GM23338 (cell line): ENCODE data around the gene CABLES2. TPM values are rescaled to one million over a fixed set of nuclear protein-coding genes. Genes with fewer than 3 reads are reported as not detected.

Source experiments
- ATAC-seq: fragments of 200-7000 bp; cut with Tn5 transposase; 3 replicates; pipeline ENCODE4 v1.9.1; 2020
- DNase-seq: peaks from one replicate; pipeline ENCODE4 v3.0.0-alpha.2; 2015; ENCODE audit warnings: low spot score
- H2AFZ ChIP-seq: fragments of 200-600 bp; sonication (generic); 2 replicates; pipeline ENCODE4 v1.8.0; 2016; ENCODE audit warnings: antibody characterized with exemption, mild to moderate bottlenecking, moderate library complexity
- H3F3A ChIP-seq: fragments of 200-600 bp; sonication (generic); replicated peaks from 2 replicates; pipeline ENCODE4 v1.8.0; 2017; ENCODE audit warnings: antibody characterized with exemption, mixed run types, low read depth
- H3K27ac ChIP-seq: fragments of 200-600 bp; sonication (generic); 2 replicates; pipeline ENCODE4 v1.6.1; 2016; ENCODE audit warnings: low read depth
- H3K27me3 ChIP-seq: fragments of 200-600 bp; sonication (generic); 2 replicates; pipeline ENCODE4 v1.8.0; 2016; ENCODE audit warnings: mild to moderate bottlenecking, mixed run types, moderate library complexity; ENCODE audit not compliant: insufficient read depth
- H3K36me3 ChIP-seq: fragments of 200-600 bp; sonication (generic); 2 replicates; pipeline ENCODE4 v1.8.0; 2016; ENCODE audit warnings: mild to moderate bottlenecking; ENCODE audit not compliant: insufficient read depth
- H3K4me1 ChIP-seq: fragments of 200-600 bp; sonication (generic); 2 replicates; pipeline ENCODE4 v1.8.0; 2016; ENCODE audit warnings: mild to moderate bottlenecking, moderate library complexity; ENCODE audit not compliant: insufficient read depth
- H3K4me2 ChIP-seq: fragments of 200-600 bp; sonication (generic); 2 replicates; pipeline ENCODE4 v1.7.1; 2017; ENCODE audit warnings: mixed run types
- H3K4me3 ChIP-seq: fragments of 200-600 bp; sonication (generic); 2 replicates; pipeline ENCODE4 v1.6.1; 2016; ENCODE audit warnings: mixed run types
- H3K79me2 ChIP-seq: fragments of 200-600 bp; sonication (generic); replicated peaks from 2 replicates; pipeline ENCODE4 v1.8.0; 2017; ENCODE audit warnings: mild to moderate bottlenecking; ENCODE audit not compliant: insufficient read depth
- H3K9me2 ChIP-seq: fragments of 200-600 bp; sonication (generic); 2 replicates; pipeline ENCODE4 v1.8.0; 2017; ENCODE audit not compliant: insufficient read depth
- H4K20me1 ChIP-seq: fragments of 200-600 bp; sonication (generic); replicated peaks from 2 replicates; pipeline ENCODE4 v1.8.0; 2017; ENCODE audit warnings: mild to moderate bottlenecking; ENCODE audit not compliant: insufficient read depth
- H3K27ac Mint-ChIP-seq: 2 replicates; pipeline ENCODE4 v1.8.0; 2020; ENCODE audit warnings: inconsistent platforms, mild to moderate bottlenecking, moderate library complexity, mixed read lengths
- H3K27me3 Mint-ChIP-seq: 3 replicates; pipeline ENCODE4 v1.8.0; 2022; ENCODE audit warnings: low read depth, mild to moderate bottlenecking, moderate library complexity, mixed read lengths, inconsistent platforms; ENCODE audit not compliant: insufficient read depth, poor library complexity
- H3K36me3 Mint-ChIP-seq: 3 replicates; pipeline ENCODE4 v1.8.0; 2021; ENCODE audit warnings: low read depth, mild to moderate bottlenecking, inconsistent platforms, moderate library complexity, mixed read lengths
- H3K4me1 Mint-ChIP-seq: 3 replicates; pipeline ENCODE4 v1.8.0; 2020; ENCODE audit warnings: mild to moderate bottlenecking, inconsistent platforms, mixed read lengths
- H3K4me3 Mint-ChIP-seq: 3 replicates; pipeline ENCODE4 v1.8.0; 2021; ENCODE audit warnings: moderate library complexity, mild to moderate bottlenecking, inconsistent platforms, mixed read lengths
- H3K9me3 Mint-ChIP-seq: 3 replicates; pipeline ENCODE4 v1.8.0; 2020; ENCODE audit warnings: moderate library complexity, mild to moderate bottlenecking, inconsistent platforms, mixed read lengths
- CREB1 ChIP-seq: fragments of 250-450 bp; sonication (Bioruptor Pico); IDR thresholded peaks from 2 replicates; pipeline ENCODE4 v1.5.0; 2020; ENCODE audit warnings: low read depth, mild to moderate bottlenecking, moderate library complexity
- EZH2phosphoT487 ChIP-seq: fragments of 200-600 bp; sonication (generic); IDR thresholded peaks from one replicate; pipeline ENCODE4 v1.8.1; 2018; ENCODE audit warnings: antibody characterized with exemption; ENCODE audit not compliant: unreplicated experiment
- JUNB ChIP-seq: IDR thresholded peaks from one replicate; pipeline ENCODE4 v1.6.1; 2016; ENCODE audit warnings: antibody characterized with exemption; ENCODE audit not compliant: unreplicated experiment
- NANOG ChIP-seq: IDR thresholded peaks from 2 replicates; pipeline ENCODE4 v1.6.1; 2016; ENCODE audit warnings: antibody characterized with exemption, borderline replicate concordance
- POLR2AphosphoS5 ChIP-seq: IDR thresholded peaks from 2 replicates; pipeline ENCODE4 v1.6.1; 2016; ENCODE audit warnings: antibody characterized with exemption, low read depth
- ZNF462 ChIP-seq: fragments of 250-450 bp; sonication (Bioruptor Pico); IDR thresholded peaks from 2 replicates; pipeline ENCODE4 v1.5.0; 2020; ENCODE audit warnings: mild to moderate bottlenecking, moderate library complexity
- polyA plus RNA-seq: library from polyadenylated mRNA; unstranded; fragments of >200 nt; fragmentation: Nextera tagmentation; extraction: Ambion mirVana; gene quantifications from 2 replicates; pipeline ENCODE4 v1.2.1, GENCODE V29; 2016
- total RNA-seq: library from RNA; depleted of rRNA; stranded (reverse); fragments of >200 nt; shearing (Covaris generic); gene quantifications from 2 replicates; pipeline ENCODE4 v1.2.3, GENCODE V29; 2014
- TF ChIP-seq, protein P1 (sequence below), 2 experiments: fragments of 200-600 bp in 1 of 2; sonication (generic) in 1 of 2; conservative IDR thresholded peaks; 2 replicates each; pipeline versions ENCODE4 v1.5.1 to v1.6.1; 2016 to 2017; ENCODE audit warnings: antibody characterized with exemption in 2 of 2, low read depth in 2 of 2, mild to moderate bottlenecking in 2 of 2, moderate library complexity in 1 of 2
- TF ChIP-seq, protein P2 (sequence below): IDR thresholded peaks from one replicate; pipeline ENCODE4 v1.6.1; 2018; ENCODE audit warnings: antibody characterized with exemption; ENCODE audit not compliant: unreplicated experiment

The CABLES2 gene
- total and polyA plus RNA-seq, 2 experiments from 2014 or later = 4.3 to 12.7 TPM

DNA sequence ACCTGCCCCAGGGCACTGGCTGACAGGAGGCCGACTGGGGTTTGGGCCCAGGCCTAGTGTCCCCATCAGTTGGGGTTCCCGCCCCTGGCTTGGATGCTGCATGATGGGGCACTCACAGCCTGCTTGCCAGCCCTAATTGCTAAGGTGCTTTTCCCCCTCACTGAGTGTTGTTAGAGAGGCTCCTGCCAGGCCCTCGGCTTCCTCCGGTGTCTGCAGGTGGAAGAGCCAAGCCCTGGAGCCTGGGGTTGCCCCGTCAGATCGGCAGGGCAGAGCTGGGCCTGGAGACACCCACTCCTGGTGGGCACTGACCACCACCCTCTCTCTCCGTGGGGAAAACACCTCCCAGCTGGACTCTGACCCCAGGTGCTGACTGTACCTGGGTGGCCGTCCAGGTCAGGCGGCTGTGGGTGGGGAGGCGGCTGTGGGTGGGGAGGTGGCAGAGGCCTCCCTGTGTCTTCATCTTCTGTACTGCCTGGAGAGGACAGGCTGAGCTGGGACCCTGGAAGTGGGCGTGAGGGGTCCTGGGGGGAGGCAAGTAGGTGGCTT lies 6.0 kb upstream of the CABLES2 start:
- no peak overlapping the region for H3K4me2 ChIP-seq
- H3K9me3 Mint-ChIP-seq = no peaks in the 10 kb centered on the region
- no peaks in the 10 kb centered on the region for H3K9me2 ChIP-seq
- no peak for ATAC-seq
- no peak overlapping the region for H3K27ac ChIP-seq
- no peak overlapping the region for H2AFZ ChIP-seq
- H3K4me3 ChIP-seq = no peak overlapping the region
- H3K27ac Mint-ChIP-seq = no peak overlapping the region
- H3F3A ChIP-seq = no peaks in the 10 kb centered on the region
- H3K79me2 ChIP-seq = no peaks in the 10 kb centered on the region
- H3K36me3 ChIP-seq = no peaks in the 10 kb centered on the region
- no peaks in the 10 kb centered on the region for H4K20me1 ChIP-seq
- no peak overlapping the region for H3K4me3 Mint-ChIP-seq
- H3K4me1 Mint-ChIP-seq = no peaks in the 10 kb centered on the region
- H3K27me3 ChIP-seq = no peaks in the 10 kb centered on the region
- TF ChIP-seq POLR2AphosphoS5 (no peak), EZH2phosphoT487 (no peak), NANOG (no peak)
- H3K36me3 Mint-ChIP-seq = no peaks in the 10 kb centered on the region
- DNase-seq = no peak
- peaks cover 6% of the 10 kb centered on the region for H3K27me3 Mint-ChIP-seq
- no peaks in the 10 kb centered on the region; the same call in 1 of the 2 replicates for H3K4me1 ChIP-seq

- H3K9me3 Mint-ChIP-seq = no peaks in the 10 kb centered on the region
- no peaks in the 10 kb centered on the region for H4K20me1 ChIP-seq
- no peak overlapping the region for H3K4me3 ChIP-seq
- no peaks in the 10 kb centered on the region for H3K79me2 ChIP-seq
- H3K4me2 ChIP-seq = no peak overlapping the region
- H3K27me3 ChIP-seq = no peaks in the 10 kb centered on the region
- no peaks in the 10 kb centered on the region for H3K36me3 Mint-ChIP-seq
- no peaks in the 10 kb centered on the region for H3F3A ChIP-seq
- DNase-seq = no peak
- no peaks in the 10 kb centered on the region for H3K4me1 Mint-ChIP-seq
- no peaks in the 10 kb centered on the region for H3K9me2 ChIP-seq
- H2AFZ ChIP-seq = no peak overlapping the region
- no peak overlapping the region for H3K27ac ChIP-seq
- H3K4me1 ChIP-seq = no peaks in the 10 kb centered on the region; the same call in 1 of the 2 replicates
- no peak overlapping the region for H3K27ac Mint-ChIP-seq
- ATAC-seq = no peak
- H3K36me3 ChIP-seq = no peaks in the 10 kb centered on the region
- H3K4me3 Mint-ChIP-seq = no peak overlapping the region
- H3K27me3 Mint-ChIP-seq = peaks cover 9% of the 10 kb centered on the region
- TF ChIP-seq JUNB = no peak
- TF ChIP-seq, protein P1, sequence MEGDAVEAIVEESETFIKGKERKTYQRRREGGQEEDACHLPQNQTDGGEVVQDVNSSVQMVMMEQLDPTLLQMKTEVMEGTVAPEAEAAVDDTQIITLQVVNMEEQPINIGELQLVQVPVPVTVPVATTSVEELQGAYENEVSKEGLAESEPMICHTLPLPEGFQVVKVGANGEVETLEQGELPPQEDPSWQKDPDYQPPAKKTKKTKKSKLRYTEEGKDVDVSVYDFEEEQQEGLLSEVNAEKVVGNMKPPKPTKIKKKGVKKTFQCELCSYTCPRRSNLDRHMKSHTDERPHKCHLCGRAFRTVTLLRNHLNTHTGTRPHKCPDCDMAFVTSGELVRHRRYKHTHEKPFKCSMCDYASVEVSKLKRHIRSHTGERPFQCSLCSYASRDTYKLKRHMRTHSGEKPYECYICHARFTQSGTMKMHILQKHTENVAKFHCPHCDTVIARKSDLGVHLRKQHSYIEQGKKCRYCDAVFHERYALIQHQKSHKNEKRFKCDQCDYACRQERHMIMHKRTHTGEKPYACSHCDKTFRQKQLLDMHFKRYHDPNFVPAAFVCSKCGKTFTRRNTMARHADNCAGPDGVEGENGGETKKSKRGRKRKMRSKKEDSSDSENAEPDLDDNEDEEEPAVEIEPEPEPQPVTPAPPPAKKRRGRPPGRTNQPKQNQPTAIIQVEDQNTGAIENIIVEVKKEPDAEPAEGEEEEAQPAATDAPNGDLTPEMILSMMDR (conservative IDR thresholded peaks at IDR 0.05; ENCODE audit: low read depth in 2 of 2) = no peak
- TF ChIP-seq NANOG = no peak
- TF ChIP-seq CREB1 (CRISPR knock-in tag) = no peak
- TF ChIP-seq EZH2phosphoT487 = no peak
- TF ChIP-seq, protein P2, sequence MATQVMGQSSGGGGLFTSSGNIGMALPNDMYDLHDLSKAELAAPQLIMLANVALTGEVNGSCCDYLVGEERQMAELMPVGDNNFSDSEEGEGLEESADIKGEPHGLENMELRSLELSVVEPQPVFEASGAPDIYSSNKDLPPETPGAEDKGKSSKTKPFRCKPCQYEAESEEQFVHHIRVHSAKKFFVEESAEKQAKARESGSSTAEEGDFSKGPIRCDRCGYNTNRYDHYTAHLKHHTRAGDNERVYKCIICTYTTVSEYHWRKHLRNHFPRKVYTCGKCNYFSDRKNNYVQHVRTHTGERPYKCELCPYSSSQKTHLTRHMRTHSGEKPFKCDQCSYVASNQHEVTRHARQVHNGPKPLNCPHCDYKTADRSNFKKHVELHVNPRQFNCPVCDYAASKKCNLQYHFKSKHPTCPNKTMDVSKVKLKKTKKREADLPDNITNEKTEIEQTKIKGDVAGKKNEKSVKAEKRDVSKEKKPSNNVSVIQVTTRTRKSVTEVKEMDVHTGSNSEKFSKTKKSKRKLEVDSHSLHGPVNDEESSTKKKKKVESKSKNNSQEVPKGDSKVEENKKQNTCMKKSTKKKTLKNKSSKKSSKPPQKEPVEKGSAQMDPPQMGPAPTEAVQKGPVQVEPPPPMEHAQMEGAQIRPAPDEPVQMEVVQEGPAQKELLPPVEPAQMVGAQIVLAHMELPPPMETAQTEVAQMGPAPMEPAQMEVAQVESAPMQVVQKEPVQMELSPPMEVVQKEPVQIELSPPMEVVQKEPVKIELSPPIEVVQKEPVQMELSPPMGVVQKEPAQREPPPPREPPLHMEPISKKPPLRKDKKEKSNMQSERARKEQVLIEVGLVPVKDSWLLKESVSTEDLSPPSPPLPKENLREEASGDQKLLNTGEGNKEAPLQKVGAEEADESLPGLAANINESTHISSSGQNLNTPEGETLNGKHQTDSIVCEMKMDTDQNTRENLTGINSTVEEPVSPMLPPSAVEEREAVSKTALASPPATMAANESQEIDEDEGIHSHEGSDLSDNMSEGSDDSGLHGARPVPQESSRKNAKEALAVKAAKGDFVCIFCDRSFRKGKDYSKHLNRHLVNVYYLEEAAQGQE = no peak
- no peak for TF ChIP-seq ZNF462 (CRISPR knock-in tag)
- no peak for TF ChIP-seq POLR2AphosphoS5
Measured at GRCh38 chr20:62412194-62413024, 5.3 kb upstream of the CABLES2 start.
